ENCODE measurements around the gene MRPL27.
A peak's percentile ranks its signal among the peaks of the same experiment; 100 is the strongest.

Gene MRPL27

DNA sequence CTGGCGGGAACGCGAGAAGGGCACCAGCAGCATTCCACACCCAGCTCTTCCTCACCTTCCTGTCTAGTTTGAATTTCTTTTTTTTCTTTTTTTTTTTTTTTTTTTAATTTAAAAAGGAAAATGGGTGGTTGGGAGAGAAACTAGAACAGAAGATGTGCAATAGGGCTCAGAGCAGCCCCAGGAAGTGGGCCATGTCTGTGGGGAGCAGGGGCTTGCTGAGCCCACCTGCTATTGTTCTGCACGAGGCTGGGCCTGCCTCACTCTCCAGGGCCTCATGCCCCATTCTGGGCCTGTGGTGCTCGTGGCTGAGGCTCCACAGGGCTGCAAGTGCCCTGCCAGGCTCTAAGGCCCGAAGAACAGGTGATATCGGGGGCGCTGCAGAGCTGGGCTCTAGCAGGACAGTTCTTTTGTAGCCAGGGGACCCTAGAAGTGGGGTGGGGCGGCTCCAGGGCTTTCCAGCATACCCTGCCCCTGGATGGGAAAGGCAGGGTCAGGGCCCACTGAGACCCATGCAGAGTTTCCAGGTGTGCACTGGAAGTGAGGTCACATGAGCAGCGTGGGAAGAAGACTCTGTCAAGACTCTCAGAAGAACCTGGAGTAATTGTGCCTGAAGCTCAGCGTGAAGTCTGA is 12.4 kb downstream of the MRPL27 start:
- no peak for DNase-seq (ENCODE audit: low spot score)

DNA sequence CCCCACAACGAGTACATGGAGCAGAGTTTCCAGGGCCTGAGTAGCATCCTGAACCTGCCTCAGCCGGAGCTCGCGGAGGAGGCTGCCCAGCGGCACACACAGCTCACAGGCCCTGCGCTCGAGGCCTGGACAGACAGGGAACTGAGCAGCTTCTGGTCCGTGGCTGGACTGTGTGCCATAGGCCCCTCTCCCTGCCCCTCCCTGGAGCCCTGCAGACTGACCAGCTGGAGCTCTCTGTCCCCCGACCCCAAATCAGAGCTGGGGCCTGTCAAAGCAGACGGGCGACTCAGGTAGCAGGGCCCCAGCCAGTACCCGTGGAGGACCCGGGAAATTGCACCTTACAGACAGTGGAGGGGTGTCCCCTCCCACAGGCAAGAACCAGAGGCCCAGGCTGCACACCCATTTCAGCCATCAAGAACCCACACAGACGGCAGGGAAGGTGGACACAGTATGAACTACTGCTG is 13.0 kb downstream of the MRPL27 start:
- DNase-seq (ENCODE audit: low spot score) = no peak

DNA sequence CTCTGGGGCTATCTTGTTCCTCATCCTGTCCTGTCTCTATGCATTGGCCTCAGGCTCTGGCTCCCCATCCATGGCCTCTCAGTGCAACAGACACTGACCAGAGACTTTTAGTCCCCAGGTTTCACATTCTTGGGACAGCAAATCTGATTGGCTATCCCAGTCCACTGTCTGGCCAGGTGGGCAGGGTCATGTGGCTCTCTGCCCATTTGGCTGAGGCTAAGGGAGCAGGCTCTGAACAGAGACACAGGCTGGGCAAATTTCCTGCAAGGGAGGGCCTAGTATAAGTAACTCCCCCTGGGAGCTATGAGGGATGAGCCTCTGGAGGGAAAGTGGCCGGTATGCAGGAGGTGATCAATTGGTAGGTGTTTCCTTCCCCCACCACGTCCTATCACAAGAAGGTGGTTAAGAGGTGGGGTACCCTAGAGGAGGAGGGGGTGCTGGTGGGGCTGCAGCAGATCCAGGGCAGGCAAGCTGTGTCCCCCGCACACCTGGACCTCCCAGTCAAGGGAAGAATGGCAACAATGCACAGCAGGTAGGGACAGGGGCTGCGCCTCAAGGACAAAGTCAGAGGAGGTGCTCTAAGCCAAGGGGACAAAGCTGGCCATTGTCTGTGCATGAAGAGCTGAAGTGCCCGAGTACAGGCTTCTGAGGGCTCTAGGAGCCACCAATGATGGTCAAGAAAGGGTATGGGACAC is 13.8 kb downstream of the MRPL27 start:
- DNase-seq (ENCODE audit: low spot score) = no peak

DNA sequence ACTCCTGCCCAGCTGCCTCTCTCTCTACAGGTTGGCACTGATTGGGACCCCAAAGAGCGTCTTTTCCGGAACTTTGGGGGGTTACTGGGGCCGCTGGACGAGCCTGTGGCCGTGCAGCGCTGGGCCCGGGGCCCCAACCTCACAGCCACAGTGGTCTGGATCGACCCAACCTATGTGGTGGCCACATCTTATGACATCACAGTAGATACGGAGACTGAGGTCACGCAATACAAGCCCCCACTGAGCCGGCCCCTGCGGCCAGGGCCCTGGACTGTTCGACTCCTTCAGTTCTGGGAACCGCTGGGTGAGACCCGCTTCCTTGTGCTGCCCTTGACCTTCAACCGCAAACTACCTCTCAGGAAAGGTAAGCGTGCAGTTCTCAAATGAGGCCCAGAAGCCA is 14.8 kb downstream of the MRPL27 start:
- DNase-seq (ENCODE audit: low spot score) = no peak

DNA sequence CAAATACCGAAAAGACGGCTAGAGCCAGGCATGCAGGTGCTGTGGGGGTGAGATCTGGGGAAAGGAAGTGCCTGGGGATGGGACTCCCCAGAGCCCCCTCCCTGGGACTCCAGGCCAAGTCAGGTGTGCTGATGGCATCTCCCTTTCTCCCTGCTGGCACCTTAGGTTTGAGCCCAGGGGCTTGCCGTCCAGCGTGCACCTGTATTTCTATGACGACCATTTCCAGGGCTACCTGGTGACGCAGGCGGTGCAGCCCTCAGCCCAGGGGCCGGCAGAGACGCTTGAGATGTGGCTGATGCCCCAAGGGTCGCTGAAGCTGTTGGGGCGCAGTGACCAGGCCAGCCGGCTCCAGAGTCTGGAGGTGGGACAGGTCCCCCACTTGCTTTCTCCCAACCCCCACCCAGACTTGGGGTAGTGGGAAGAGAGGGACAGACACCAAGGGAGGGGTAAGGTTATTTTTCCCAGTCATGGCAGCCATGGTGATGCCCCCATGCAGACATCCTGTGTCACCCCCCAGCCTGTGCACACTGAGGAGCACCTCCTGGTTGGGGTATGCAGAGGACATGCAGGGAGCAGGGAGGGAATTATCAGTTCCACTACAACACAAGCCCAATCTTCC is 16.0 kb downstream of the MRPL27 start:
- DNase-seq (ENCODE audit: low spot score) = no peak

DNA sequence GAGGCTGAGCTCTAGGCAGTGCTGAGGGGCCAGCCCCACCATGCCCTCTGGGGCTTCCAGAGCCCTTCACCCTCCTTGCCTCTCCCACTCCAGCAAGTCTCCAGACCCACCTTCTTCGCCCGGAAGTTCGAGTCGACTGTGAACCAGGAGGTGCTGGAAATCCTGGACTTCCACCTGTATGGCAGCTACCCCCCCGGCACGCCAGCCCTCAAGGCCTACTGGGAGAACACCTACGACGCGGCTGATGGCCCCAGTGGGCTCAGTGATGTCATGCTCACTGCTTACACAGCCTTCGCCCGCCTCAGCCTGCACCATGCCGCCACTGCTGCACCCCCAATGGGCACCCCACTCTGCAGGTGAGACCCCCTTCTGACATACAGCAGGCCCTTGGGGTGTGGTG is 16.6 kb downstream of the MRPL27 start:
- no peak for DNase-seq (ENCODE audit: low spot score)

DNA sequence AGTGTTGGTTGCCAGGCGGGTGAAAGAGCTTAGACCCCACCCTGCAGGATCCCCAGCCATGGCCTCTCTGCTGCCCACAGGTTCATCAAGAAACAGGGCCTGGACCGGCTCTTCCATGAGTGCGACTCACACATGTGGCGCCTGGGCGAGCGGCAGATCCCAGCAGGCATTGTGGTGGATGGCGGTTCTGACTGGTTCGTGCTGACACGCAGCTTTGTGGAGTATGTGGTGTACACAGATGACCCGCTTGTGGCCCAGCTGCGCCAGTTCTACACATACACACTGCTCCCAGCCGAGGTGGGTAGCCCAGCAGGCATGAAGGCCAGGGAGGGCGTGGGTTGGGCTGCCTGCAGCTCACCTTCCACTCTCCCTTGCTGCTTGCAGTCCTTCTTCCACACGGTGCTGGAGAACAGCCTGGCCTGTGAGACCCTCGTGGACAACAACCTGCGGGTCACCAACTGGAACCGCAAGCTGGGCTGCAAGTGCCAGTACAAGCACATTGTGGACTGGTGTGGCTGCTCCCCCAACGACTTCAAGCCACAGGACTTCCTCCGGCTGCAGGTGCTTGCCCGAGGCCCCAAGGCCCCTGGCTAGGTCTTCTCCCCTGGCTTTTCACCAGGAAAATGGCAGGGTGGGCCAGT is 17.2 kb downstream of the MRPL27 start:
- DNase-seq (ENCODE audit: low spot score) = no peak

DNA sequence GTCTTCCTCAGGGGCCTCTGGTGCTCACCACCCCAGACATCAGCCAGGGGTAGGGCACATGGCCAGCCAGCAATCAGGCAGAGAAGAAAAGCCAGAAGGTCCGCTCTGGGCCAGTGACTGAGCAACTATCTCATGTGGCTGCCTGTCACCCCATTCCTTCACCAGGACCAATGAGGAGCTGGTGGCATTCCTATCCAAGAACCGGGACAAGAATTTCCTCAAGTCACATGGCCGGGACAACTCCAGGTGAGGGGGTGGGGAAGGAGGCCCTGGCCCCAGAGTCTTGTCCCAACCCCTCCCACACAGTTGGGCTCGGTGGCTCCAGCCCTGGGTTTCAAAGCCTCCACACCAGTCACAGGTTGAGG is 17.7 kb downstream of the MRPL27 start:
- DNase-seq (ENCODE audit: low spot score) = no peak

DNA sequence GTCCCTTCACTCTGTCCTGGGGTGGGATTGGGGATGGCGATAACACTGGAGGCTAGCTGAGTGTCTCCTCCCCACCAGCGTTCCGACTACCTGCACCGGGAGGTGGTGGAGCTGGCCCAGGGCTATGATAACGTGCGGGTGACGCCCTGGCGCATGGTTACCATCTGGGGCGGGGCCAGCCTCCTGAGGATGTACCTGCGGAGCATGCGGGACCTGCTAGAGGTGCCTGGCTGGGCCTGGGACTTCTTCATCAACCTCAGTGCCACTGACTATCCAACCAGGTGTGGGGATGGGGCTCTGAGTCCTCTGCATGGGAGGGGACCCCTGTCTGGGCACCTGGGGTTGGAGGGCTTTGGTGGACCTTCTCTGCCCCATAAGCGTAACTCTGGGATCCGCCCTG is 18.2 kb downstream of the MRPL27 start:
- no peak for DNase-seq (ENCODE audit: low spot score)

DNA sequence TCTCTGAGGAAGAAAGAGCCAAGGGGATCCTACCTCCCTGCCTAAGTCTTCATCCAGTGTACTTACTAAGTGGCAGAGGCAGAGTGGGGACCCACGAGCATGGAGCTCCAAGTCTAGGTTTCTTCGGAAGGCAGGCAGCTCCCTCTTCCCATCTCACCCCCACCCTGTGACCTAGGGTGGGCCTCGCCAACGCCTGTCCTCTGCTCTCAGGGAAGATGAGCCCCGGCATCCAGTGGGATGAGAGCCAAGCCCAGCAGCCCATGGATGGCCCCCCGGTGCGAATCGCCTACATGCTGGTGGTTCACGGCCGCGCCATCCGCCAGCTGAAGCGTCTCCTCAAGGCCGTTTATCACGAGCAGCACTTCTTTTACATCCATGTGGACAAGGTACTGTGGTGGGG is 18.8 kb downstream of the MRPL27 start:
- DNase-seq (ENCODE audit: low spot score) = no peak

DNA sequence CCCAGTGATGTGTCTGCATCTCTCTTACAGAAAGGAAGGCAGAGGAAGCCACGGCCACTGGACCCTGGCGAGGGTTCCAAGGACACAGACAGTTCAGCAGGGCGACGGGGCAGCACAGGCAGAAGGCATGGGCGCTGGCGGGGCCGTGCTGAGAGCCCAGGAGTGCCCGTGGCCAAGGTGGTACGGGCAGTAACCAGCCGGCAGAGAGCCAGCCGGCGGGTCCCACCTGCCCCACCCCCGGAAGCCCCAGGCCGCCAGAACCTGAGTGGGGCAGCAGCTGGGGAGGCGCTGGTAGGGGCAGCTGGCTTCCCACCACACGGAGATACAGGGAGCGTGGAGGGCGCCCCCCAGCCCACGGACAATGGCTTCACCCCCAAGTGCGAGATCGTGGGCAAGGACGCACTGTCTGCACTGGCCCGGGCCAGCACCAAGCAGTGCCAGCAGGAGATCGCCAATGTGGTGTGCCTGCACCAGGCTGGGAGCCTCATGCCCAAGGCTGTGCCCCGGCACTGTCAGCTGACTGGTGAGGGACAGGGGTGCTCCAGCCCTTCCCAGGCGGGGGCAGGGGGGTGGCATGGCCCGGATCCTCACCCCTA is 19.3 kb downstream of the MRPL27 start:
- no peak for DNase-seq (ENCODE audit: low spot score)

DNA sequence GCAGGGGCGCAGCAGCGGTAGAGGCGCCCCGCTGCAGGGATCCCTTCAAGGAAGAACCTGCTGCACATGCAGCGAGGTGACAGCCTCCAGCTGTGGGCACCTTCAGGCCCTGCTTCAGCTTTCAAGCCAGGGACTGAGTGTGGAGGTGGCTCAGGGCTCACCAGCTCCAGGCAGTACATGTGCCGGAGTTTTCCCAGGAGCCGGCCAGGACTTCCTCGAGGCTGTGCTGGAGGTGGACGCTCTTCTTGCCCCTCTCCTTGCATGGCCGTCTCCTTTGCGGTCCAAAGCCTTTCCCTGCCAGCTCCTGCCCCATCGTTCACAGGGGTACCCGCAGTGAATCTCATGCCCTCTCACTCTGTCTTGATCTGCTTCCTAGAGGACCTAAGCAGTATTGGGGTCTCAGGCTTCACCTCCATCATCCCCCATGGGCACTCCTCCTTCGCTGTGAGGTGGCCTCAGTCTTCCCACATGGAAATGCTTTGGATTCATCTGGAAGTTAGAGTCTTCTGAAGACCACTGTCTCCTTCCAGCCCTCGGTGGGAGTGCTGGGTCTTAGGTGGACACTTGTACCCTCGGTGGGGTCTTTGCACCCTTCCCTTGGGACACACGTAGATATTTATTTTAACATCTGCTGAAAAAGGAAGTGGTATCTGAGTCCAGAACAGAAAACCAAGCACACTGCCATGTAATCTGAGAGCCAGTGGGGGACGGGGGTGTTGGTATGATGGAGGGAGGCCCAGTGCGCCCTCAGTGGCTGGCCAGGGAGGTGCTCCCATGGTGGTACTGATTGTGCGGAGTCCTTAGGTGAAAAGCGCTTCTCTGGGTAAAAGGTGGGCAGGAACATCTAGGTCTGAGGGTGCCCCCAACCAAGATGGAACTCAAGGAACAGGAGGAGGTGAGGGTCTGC is 20.0 kb downstream of the MRPL27 start:
- no peak for DNase-seq (ENCODE audit: low spot score)

DNA sequence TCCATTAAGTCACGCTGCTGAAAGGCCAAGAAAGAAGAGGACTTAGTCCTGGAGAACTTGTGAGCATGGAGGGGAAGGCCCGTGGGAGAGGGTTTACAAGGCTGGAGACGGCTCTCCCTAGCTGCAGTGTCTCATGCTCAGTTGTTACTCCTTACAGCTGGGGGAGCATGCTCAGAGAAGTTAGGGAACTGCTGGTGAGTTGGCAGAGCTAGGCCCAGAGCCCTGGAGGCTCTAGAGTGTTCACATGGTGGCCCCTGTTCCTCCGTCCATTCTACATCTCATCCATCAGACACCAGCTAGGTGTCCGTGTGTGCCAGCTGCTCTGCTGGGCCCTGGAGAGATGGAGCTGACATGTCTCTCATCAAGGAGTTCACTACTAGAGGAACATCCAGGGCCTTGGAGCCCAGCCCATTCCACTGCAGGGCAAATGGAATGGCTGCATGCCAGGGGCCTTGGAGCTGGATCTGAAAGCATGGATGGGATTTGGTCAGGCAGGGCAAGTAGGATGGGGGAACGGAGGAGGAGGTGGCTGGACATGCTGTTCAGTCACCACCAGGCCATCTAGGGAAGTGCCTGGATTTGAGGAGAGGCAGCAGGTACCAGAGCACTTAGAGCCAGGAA is 20.8 kb downstream of the MRPL27 start:
- no peak for DNase-seq (ENCODE audit: low spot score)

DNA sequence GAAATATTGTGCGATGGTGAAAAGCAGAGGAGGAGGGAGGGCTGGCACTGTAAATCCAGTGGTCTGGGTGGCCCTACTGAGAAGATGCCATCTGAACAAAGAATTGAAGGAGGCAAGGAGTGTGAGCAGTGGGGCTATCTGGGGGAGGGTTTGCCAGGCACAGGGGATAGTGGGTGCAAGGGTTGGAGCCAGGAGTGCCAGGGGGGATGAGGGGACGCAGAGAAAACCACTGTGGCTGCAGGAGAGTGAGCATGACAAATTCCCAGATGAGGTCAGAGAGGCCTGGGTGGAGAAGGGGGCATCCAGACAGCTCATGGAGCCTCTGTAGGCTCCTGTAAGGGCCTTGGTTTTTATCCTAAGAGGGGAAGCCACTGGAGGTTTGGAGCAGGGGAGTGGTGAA is 22.3 kb downstream of the MRPL27 start:
- no peak for DNase-seq (ENCODE audit: low spot score)

DNA sequence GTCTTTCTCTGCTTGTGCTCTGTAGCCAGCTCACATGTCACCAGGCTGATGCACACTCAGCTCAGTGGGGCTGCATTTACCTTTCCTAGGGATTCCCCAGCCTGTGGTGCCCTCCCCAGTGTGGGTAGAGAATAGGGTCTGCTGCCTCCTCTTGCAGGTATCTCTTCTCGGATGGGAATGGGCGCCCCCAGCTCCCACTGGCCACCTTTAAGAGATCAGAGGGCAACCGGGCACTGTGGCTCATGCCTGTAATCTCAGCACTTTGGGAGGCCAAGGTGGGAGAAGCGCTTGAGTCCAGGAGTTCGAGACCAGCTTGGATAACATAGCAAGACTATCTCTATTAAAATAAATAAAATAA is 23.8 kb downstream of the MRPL27 start:
- DNase-seq (ENCODE audit: low spot score) = no peak

DNA sequence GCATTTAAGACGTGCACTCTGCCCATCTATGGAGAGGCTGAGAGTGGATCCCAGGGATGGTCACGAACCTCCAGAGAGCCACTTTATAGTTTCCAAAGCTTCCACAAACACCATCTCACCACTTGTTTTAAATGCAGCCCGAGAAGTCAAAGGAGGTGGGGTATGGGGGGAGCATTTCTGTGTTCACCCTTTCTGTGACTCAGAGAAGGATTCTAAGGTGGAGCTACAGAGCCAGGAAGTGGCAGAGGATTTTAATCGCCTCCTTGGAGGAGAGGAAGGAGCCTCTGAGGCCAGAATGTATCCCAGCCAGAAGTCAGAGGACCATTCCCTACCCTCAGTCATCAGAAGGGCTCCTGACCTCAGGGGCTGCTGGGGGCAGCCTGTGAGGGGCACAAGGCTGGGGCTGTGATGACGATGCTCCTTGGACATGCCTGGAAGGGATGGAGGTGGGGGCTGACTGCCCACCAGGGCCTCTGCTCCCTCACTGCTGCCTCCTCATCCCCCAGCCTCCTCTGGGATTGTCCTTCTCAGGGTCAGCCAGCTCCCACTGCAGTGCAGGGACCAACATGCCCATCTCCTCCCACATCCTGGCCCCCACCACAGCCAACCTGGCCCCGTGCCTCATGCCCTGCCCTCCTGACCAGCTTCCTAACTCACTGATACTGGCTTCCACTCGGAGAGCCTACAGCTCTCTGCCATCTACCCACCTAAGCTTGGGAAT is 24.3 kb downstream of the MRPL27 start:
- no peak for DNase-seq (ENCODE audit: low spot score)

DNA sequence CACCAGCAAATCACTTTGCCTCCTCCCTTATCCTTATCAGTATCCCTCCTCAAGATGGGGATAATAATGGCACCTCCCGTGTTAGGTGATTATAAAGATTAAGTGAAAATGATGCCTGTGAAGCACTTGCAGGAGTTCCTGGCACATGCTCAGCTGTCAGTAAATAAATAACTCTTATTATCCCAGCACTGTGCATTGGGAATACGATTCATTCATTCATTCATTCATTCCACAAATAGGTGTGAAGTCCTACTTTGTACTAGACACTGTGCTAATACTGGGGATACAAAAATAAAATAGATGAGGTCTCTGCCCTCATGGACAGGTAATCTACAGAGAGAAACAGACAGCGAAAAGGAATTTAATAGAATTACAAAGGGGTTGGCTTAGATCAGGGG is 25.1 kb downstream of the MRPL27 start:
- no peak for DNase-seq (ENCODE audit: low spot score)

DNA sequence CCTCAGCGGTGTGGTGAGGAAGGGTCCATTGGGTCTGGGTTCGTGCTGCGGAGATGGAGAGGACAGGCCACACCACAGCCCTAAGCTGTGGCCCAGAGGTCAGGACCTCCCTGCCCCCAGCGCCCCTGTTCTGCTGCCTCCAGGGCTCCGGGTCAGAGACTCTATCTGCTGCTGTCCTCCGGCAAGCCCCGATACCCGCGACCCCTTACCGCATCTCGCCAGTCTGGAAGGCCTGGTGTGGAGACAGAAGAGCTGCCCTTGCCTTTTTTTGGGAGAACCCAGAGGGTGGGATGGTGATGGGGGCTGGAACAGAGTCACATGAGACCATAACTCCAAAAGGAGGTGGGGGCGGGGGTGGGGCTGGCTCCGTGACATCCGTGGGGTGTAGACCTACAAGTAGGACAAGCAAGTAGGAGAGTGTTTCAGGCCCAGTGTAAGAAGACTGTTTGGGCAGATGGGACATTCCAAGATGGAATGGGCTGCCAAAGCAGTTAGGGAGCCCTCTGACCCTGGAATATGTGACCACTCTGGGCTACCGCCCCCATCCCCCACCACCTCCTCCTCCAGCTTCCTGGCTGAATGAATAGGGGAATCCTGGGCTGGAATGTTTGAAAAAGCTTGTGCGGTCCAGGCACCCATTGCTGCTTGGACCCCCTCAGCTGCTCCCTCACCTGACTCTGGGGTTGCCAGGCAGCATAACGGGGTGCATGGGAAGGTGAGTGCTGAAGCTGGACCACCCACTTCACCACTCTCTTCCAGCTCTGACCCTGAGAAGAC is 25.7 kb downstream of the MRPL27 start:
- DNase-seq (ENCODE audit: low spot score) = no peak

DNA sequence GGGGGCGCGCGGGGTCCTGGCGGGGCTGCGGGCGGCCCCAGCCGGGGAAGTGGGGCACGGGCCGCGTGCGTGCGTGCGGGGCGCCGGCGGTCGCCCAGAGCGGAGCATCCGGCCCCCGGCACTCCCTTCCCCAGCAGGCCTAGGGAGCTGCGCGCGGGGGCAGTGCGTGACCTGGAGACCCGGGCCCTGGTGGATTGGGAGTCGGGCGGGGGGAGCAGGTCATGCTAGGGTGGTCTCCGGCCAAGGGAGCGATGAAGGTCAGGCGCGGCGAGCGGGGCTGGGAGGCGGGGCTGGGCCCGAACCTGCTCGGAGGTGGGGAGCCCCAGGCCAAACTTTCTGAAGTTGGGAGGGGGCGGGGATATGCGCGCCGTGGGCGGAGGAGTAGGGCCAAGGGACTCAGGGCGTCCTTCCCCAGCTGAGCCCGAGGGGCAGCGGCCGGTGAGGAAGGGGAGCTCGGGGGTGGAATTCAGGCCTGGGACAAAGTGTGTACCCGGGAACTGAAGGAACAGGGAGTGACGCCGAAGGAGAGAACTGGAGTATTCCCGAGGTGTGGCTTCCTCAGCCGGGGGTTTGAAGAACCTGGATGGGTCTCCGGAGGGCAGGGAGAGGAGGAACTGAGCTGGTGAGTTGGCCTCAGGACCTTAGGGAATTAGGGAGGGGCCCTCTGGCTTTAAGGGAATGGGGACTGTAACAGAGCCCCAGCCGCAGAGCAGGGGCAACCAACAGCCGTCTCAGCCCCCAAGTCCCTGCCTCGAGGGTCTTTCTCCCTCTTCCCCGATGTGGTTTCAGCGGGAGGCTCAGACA is 26.5 kb downstream of the MRPL27 start:
- peak; percentile 30 for DNase-seq (ENCODE audit: low spot score)
